ENCODE data around the gene IBTK.
"Not testable (repeated sequence)": the region's sequence is repeated elsewhere in the genome, so short reads cannot be mapped to it uniquely, and the experiment has no call there.

The IBTK gene

DNA sequence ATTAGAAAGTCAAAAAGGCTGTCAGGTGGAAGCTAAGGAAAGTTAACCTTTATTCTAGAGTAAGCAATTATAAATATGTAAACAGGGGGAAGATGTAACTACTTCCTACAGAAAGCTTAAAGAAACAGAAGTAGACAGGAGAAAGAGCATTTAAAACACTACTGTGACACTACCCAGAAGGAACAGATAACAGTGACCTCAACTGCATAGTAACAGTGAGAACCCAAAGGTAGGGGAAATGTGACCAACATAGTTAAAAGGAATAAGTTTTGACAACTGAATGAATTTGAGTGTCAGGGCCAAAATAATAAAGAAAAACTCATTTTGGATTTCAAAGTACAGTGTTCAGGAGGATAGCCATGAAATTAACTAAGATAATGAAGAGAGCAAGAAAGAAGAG, 43.5 kb downstream of the IBTK start:
- Histone ChIP-seq H3K27me3 (ENCODE audit: insufficient read depth, low read length) (no peaks in the 10 kb centered on the region), H3K4me3 (ENCODE audit: low read length) (no peak overlapping the region), H3K9ac (ENCODE audit: low read depth, low read length) (no peak overlapping the region), H3K4me1 (ENCODE audit: insufficient read depth, low read length) (peaks cover 5% of the 10 kb centered on the region; the same call in 1 of the 2 replicates), H3K36me3 (ENCODE audit: insufficient read depth, low read length) (peaks cover 78% of the 10 kb centered on the region), H3K27ac (ENCODE audit: low read depth, low read length) (no peak overlapping the region), H3K9me3 (ENCODE audit: insufficient read depth, low read depth, low read length) (no peaks in the 10 kb centered on the region)

DNA sequence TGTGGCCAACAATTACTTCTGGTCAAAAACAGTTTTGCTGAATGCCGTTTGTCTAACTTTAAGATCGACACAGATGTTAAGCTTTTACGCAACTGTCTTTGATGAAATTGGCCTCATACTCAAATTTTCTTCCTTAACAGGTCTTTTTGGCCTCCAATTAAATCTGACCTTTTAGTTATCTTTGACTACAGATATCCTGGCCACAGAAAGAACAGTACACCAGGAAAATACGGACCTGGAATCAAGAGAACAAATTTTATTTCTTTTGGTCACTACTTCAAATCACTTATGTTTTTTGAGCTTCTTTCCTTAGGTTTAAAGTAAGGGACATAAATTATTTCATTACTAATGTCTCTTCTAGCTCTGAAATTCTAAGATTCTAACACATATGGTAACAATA, 49.8 kb downstream of the IBTK start:
- 92% methylated on average over 4 of the region's 4 CpGs for WGBS
- Histone ChIP-seq H3K9ac (ENCODE audit: low read depth, low read length) (no peak overlapping the region), H3K27me3 (ENCODE audit: insufficient read depth, low read length) (no peaks in the 10 kb centered on the region), H3K36me3 (ENCODE audit: insufficient read depth, low read length) (peaks cover 99% of the 10 kb centered on the region), H3K9me3 (ENCODE audit: insufficient read depth, low read depth, low read length) (no peaks in the 10 kb centered on the region), H3K27ac (ENCODE audit: low read depth, low read length) (no peak overlapping the region), H3K4me3 (ENCODE audit: low read length) (no peak overlapping the region), H3K4me1 (ENCODE audit: insufficient read depth, low read length) (0 out of 2 replicates have a peak, but pooled peaks cover 5% of the 10 kb centered on the region)

GRCh38 chr6:82197245-82197644, 50.3 kb downstream of the IBTK start:
- not testable (repeated sequence) for H3K4me3 ChIP-seq (ENCODE audit: low read length); H3K4me1 ChIP-seq (ENCODE audit: insufficient read depth, low read length); H3K27me3 ChIP-seq (ENCODE audit: insufficient read depth, low read length); H3K9ac ChIP-seq (ENCODE audit: low read depth, low read length); H3K27ac ChIP-seq (ENCODE audit: low read depth, low read length); H3K9me3 ChIP-seq (ENCODE audit: insufficient read depth, low read depth, low read length)
- 97% methylated on average over 5 of the region's 5 CpGs for WGBS
- H3K36me3 ChIP-seq (ENCODE audit: insufficient read depth, low read length): peaks cover 98% of the 10 kb centered on the region

- H3K27ac ChIP-seq (ENCODE audit: low read depth, low read length): no peak overlapping the region
- peaks cover 98% of the 10 kb centered on the region for H3K36me3 ChIP-seq (ENCODE audit: insufficient read depth, low read length)
- no peaks in the 10 kb centered on the region for H3K9me3 ChIP-seq (ENCODE audit: insufficient read depth, low read depth, low read length)
Measured at GRCh38 chr6:82196161-82196560, 51.4 kb downstream of the IBTK start.

GRCh38 chr6:82195619-82196018, 51.9 kb downstream of the IBTK start:
- 93% methylated on average over 4 of the region's 4 CpGs for WGBS
- Histone ChIP-seq H3K9ac (ENCODE audit: low read depth, low read length) (no peak overlapping the region), H3K4me1 (ENCODE audit: insufficient read depth, low read length) (0 out of 2 replicates have a peak, but pooled peaks cover 5% of the 10 kb centered on the region), H3K4me3 (ENCODE audit: low read length) (no peak overlapping the region), H3K9me3 (ENCODE audit: insufficient read depth, low read depth, low read length) (no peaks in the 10 kb centered on the region), H3K27me3 (ENCODE audit: insufficient read depth, low read length) (no peaks in the 10 kb centered on the region), H3K36me3 (ENCODE audit: insufficient read depth, low read length) (peaks cover 98% of the 10 kb centered on the region), H3K27ac (ENCODE audit: low read depth, low read length) (no peak overlapping the region)

More at GRCh38 chr6:82196161-82196560, 51.4 kb downstream of the IBTK start:
- 0 out of 2 replicates have a peak, but pooled peaks cover 5% of the 10 kb centered on the region for H3K4me1 ChIP-seq (ENCODE audit: insufficient read depth, low read length)
- H3K4me3 ChIP-seq (ENCODE audit: low read length): no peak overlapping the region
- no peak overlapping the region for H3K9ac ChIP-seq (ENCODE audit: low read depth, low read length)
- H3K27me3 ChIP-seq (ENCODE audit: insufficient read depth, low read length): no peaks in the 10 kb centered on the region

DNA sequence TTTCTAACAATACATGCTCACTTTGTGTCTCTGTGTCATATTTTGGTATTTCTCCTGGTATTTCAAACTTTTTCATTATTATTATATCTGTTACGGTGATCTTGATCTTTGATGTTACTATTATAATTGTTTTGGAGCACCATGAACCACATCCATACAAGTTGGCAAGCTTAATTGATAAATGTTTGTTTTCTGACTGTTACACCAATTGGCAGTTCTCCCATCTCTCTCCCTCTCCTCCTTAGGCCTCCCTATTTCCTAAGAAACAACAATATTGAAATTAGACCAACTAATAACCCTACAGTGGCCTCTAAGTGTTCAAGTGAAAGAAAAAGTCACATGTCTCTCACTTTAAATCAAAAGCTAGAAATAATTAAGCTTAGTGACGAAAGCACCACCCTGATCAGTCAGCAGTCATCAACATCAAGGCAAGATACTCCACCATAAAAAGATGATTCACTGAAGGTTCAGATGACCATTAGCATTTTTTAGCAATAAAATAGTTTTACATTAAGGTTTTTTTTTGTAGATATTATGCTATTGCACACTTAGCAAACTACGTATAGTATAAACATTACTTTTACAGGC, 61.5 kb downstream of the IBTK start:
- no peaks in the 10 kb centered on the region for H3K9me3 ChIP-seq (ENCODE audit: insufficient read depth, low read depth, low read length)
- no peaks in the 10 kb centered on the region for H3K4me1 ChIP-seq (ENCODE audit: insufficient read depth, low read length)
- H3K27me3 ChIP-seq (ENCODE audit: insufficient read depth, low read length): no peaks in the 10 kb centered on the region
- no peak overlapping the region for H3K9ac ChIP-seq (ENCODE audit: low read depth, low read length)
- H3K27ac ChIP-seq (ENCODE audit: low read depth, low read length): no peak overlapping the region
- WGBS: 100% methylated on average over 2 of the region's 3 CpGs
- peaks cover 96% of the 10 kb centered on the region for H3K36me3 ChIP-seq (ENCODE audit: insufficient read depth, low read length)
- no peak overlapping the region for H3K4me3 ChIP-seq (ENCODE audit: low read length)

- Histone ChIP-seq H3K27ac (ENCODE audit: low read depth, low read length) (no peak overlapping the region), H3K9ac (ENCODE audit: low read depth, low read length) (no peak overlapping the region)
Measured at GRCh38 chr6:82183642-82184282, 63.8 kb downstream of the IBTK start.

GRCh38 chr6:82182756-82183155, 64.8 kb downstream of the IBTK start:
- Histone ChIP-seq H3K27ac (ENCODE audit: low read depth, low read length) (no peak overlapping the region), H3K4me3 (ENCODE audit: low read length) (no peak overlapping the region), H3K9me3 (ENCODE audit: insufficient read depth, low read depth, low read length) (no peaks in the 10 kb centered on the region), H3K36me3 (ENCODE audit: insufficient read depth, low read length) (peaks cover 84% of the 10 kb centered on the region), H3K9ac (ENCODE audit: low read depth, low read length) (no peak overlapping the region), H3K27me3 (ENCODE audit: insufficient read depth, low read length) (no peaks in the 10 kb centered on the region), H3K4me1 (ENCODE audit: insufficient read depth, low read length) (no peaks in the 10 kb centered on the region)
- 100% methylated on average over 1 of the region's 1 CpG for WGBS

More at GRCh38 chr6:82183642-82184282, 63.8 kb downstream of the IBTK start:
- Histone ChIP-seq H3K9me3 (ENCODE audit: insufficient read depth, low read depth, low read length) (no peaks in the 10 kb centered on the region), H3K27me3 (ENCODE audit: insufficient read depth, low read length) (no peaks in the 10 kb centered on the region), H3K4me1 (ENCODE audit: insufficient read depth, low read length) (no peaks in the 10 kb centered on the region), H3K36me3 (ENCODE audit: insufficient read depth, low read length) (peaks cover 94% of the 10 kb centered on the region), H3K4me3 (ENCODE audit: low read length) (no peak overlapping the region)

GRCh38 chr6:82179415-82179814, 68.1 kb downstream of the IBTK start:
- H3K9me3 ChIP-seq (ENCODE audit: insufficient read depth, low read depth, low read length): no peaks in the 10 kb centered on the region
- peaks cover 72% of the 10 kb centered on the region for H3K36me3 ChIP-seq (ENCODE audit: insufficient read depth, low read length)
- 94% methylated on average over 4 of the region's 4 CpGs for WGBS

GRCh38 chr6:82178759-82179112, 68.8 kb downstream of the IBTK start:
- 85% methylated on average over 1 of the region's 1 CpG for WGBS

More at GRCh38 chr6:82179415-82179814, 68.1 kb downstream of the IBTK start:
- no peak overlapping the region for H3K27ac ChIP-seq (ENCODE audit: low read depth, low read length)
- no peaks in the 10 kb centered on the region for H3K27me3 ChIP-seq (ENCODE audit: insufficient read depth, low read length)
- no peak overlapping the region for H3K9ac ChIP-seq (ENCODE audit: low read depth, low read length)
- no peaks in the 10 kb centered on the region for H3K4me1 ChIP-seq (ENCODE audit: insufficient read depth, low read length)
- H3K4me3 ChIP-seq (ENCODE audit: low read length): no peak overlapping the region

GRCh38 chr6:82178077-82178758, 69.3 kb downstream of the IBTK start:
- WGBS: no CpG with 5 or more reads among the region's 2 CpGs
- no peak overlapping the region for H3K9ac ChIP-seq (ENCODE audit: low read depth, low read length)
- H3K9me3 ChIP-seq (ENCODE audit: insufficient read depth, low read depth, low read length): no peaks in the 10 kb centered on the region
- peaks cover 72% of the 10 kb centered on the region for H3K36me3 ChIP-seq (ENCODE audit: insufficient read depth, low read length)
- no peak overlapping the region for H3K4me3 ChIP-seq (ENCODE audit: low read length)
- no peak overlapping the region for H3K27ac ChIP-seq (ENCODE audit: low read depth, low read length)
- H3K27me3 ChIP-seq (ENCODE audit: insufficient read depth, low read length): no peaks in the 10 kb centered on the region
- H3K4me1 ChIP-seq (ENCODE audit: insufficient read depth, low read length): no peaks in the 10 kb centered on the region

More at GRCh38 chr6:82178759-82179112, 68.8 kb downstream of the IBTK start:
- H3K9me3 ChIP-seq (ENCODE audit: insufficient read depth, low read depth, low read length): no peaks in the 10 kb centered on the region
- H3K27ac ChIP-seq (ENCODE audit: low read depth, low read length): no peak overlapping the region
- peaks cover 72% of the 10 kb centered on the region for H3K36me3 ChIP-seq (ENCODE audit: insufficient read depth, low read length)
- no peaks in the 10 kb centered on the region for H3K4me1 ChIP-seq (ENCODE audit: insufficient read depth, low read length)
- H3K9ac ChIP-seq (ENCODE audit: low read depth, low read length): no peak overlapping the region
- no peaks in the 10 kb centered on the region for H3K27me3 ChIP-seq (ENCODE audit: insufficient read depth, low read length)
- no peak overlapping the region for H3K4me3 ChIP-seq (ENCODE audit: low read length)
